ENCODE data around the gene PLEKHG3. TPM values are rescaled to one million over a fixed set of nuclear protein-coding genes. Genes with fewer than 3 reads are reported as not detected.
A peak's percentile ranks its signal among the peaks of the same experiment; 100 is the strongest.

Gene PLEKHG3
- total and polyA plus RNA-seq, 3 donors from 2014 or later = 20.1 to 21.6 (median 20.6) TPM

GRCh38 chr14:64764641-64765520 is 60.7 kb downstream of the PLEKHG3 start:
- peak; percentile 85 to 94 (median 86) for TF ChIP-seq CTCF (IDR thresholded peaks at IDR 0.05)
- no peak for TF ChIP-seq POLR2A (IDR thresholded peaks at IDR 0.05)
- DNase-seq = peak; percentile 79
- Histone ChIP-seq H3K9me3 (no peaks in the 10 kb centered on the region), H3K27me3 (no peaks in the 10 kb centered on the region), H3K27ac (no peak overlapping the region), H3K4me3 (no peak overlapping the region), H3K36me3 (ENCODE audit: low read depth, missing control alignments) (no peaks in the 10 kb centered on the region), H3K4me1 (peaks cover 36% of the 10 kb centered on the region)
- 37 to 54% methylated on average over 29 of the region's 29 CpGs for WGBS, 2 donors
- intact Hi-C loops (cut with DNase I; ENCODE audit: low total_unique reads) = loop anchor here (5.0 to 10.0 kb wide), 2 partner anchors 93 to 330 kb away; no protein-coding TSS in a partner anchor

- H3K4me3 ChIP-seq = no peak overlapping the region
- intact Hi-C loops (cut with DNase I; ENCODE audit: low total_unique reads) = loop anchor here (10.0 kb wide), 1 partner anchor 329 kb away; no protein-coding TSS in a partner anchor
- no peaks in the 10 kb centered on the region for H3K27me3 ChIP-seq
- WGBS, 2 donors = 96 to 97% methylated on average over 4 of the region's 4 CpGs
- no peak for TF ChIP-seq CTCF (IDR thresholded peaks at IDR 0.05)
- TF ChIP-seq POLR2A (IDR thresholded peaks at IDR 0.05) = no peak
- peaks cover 33% of the 10 kb centered on the region for H3K4me1 ChIP-seq
- H3K27ac ChIP-seq = no peak overlapping the region
- no peaks in the 10 kb centered on the region for H3K9me3 ChIP-seq
- no peak for DNase-seq
- H3K36me3 ChIP-seq (ENCODE audit: low read depth, missing control alignments) = no peaks in the 10 kb centered on the region
Measured at GRCh38 chr14:64765740-64766302, 61.6 kb downstream of the PLEKHG3 start.

- 76 to 83% methylated on average over 14 to 25 of the region's 25 CpGs for WGBS, 2 donors
- no peak for TF ChIP-seq POLR2A (IDR thresholded peaks at IDR 0.05)
- no peak for TF ChIP-seq CTCF (IDR thresholded peaks at IDR 0.05)
- Histone ChIP-seq H3K27me3 (no peaks in the 10 kb centered on the region), H3K4me1 (peaks cover 26% of the 10 kb centered on the region), H3K27ac (no peak overlapping the region), H3K9me3 (no peaks in the 10 kb centered on the region), H3K36me3 (ENCODE audit: low read depth, missing control alignments) (no peaks in the 10 kb centered on the region), H3K4me3 (no peak overlapping the region)
- no peak for DNase-seq
- intact Hi-C loops (cut with DNase I; ENCODE audit: low total_unique reads) = loop anchor here (10.0 kb wide), 1 partner anchor 328 kb away; no protein-coding TSS in a partner anchor
Measured at GRCh38 chr14:64766430-64767151, 62.4 kb downstream of the PLEKHG3 start.

GRCh38 chr14:64767215-64767964 is 63.2 kb downstream of the PLEKHG3 start:
- intact Hi-C loops (cut with DNase I; ENCODE audit: low total_unique reads) = loop anchor here (10.0 kb wide), 1 partner anchor 327 kb away; no protein-coding TSS in a partner anchor
- no peak overlapping the region for H3K27ac ChIP-seq

More at GRCh38 chr14:64767215-64767964, 63.2 kb downstream of the PLEKHG3 start:
- H3K4me1 ChIP-seq = peaks cover 19% of the 10 kb centered on the region
- no peaks in the 10 kb centered on the region for H3K9me3 ChIP-seq
- no peak for DNase-seq
- H3K4me3 ChIP-seq = no peak overlapping the region
- 81 to 84% methylated on average over 14 to 15 of the region's 15 CpGs for WGBS, 2 donors
- H3K36me3 ChIP-seq (ENCODE audit: low read depth, missing control alignments) = no peaks in the 10 kb centered on the region
- TF ChIP-seq POLR2A (IDR thresholded peaks at IDR 0.05) (no peak), CTCF (IDR thresholded peaks at IDR 0.05) (no peak)
- H3K27me3 ChIP-seq = no peaks in the 10 kb centered on the region
